Colonic mucosa (tissue), 4 donors: ENCODE data around the gene MED13L. TPM values are rescaled to one million over a fixed set of nuclear protein-coding genes. Genes with fewer than 3 reads are reported as not detected.

ENCODE experiments used
- DNase-seq: peaks from one replicate; pipeline ENCODE4 v3.0.0-alpha.2; 2020
- H3K27ac ChIP-seq: fragments of 200-600 bp; one replicate; pipeline ENCODE4 v1.8.0; 2021
- H3K27me3 ChIP-seq: fragments of 200-600 bp; one replicate; pipeline ENCODE4 v1.8.0; 2021
- H3K36me3 ChIP-seq: fragments of 200-600 bp; one replicate; pipeline ENCODE4 v1.8.0; 2021
- H3K4me1 ChIP-seq: fragments of 200-600 bp; one replicate; pipeline ENCODE4 v1.8.0; 2021; ENCODE audit warnings: mild to moderate bottlenecking
- H3K4me3 ChIP-seq: fragments of 200-600 bp; one replicate; pipeline ENCODE4 v1.8.0; 2021
- H3K9ac ChIP-seq, 2 donors: one replicate each; pipeline ENCODE4 v1.7.0; 2013; ENCODE audit warnings: control low read depth in 2 of 2, low read depth in 2 of 2, low read length in 2 of 2
- H3K9me3 ChIP-seq: fragments of 200-600 bp; one replicate; pipeline ENCODE4 v1.8.0; 2021
- intact Hi-C: fragments of 100-400 bp; cut with DNase I; formaldehyde crosslinking; loops from one replicate; pipeline ENCODE4 v1.14.1; 2022
- total RNA-seq, 2 donors: library from RNA; stranded (reverse); fragmentation: NEBNext Ultra II Directional in 1 of 2; extraction: Animal tissue kit (Norgen Biotek cat#: 25700) in 1 of 2; gene quantifications; one replicate each; pipeline ENCODE4 v1.2.1, GENCODE V29; 2021
- TF ChIP-seq, protein P1 (sequence below): fragments of 200-600 bp; IDR thresholded peaks from one replicate; pipeline ENCODE4 v1.8.0; 2022; ENCODE audit warnings: antibody characterized with exemption, mild to moderate bottlenecking
- donor health status: healthy.
- donor health status: DM: no; HTN: no; CAD: no.
- donor health status: DM: no; HTN: no; CAD: no.

Gene MED13L
- total RNA-seq, 2 donors from 2014 or later, result 73.8 to 92.6 TPM

DNA sequence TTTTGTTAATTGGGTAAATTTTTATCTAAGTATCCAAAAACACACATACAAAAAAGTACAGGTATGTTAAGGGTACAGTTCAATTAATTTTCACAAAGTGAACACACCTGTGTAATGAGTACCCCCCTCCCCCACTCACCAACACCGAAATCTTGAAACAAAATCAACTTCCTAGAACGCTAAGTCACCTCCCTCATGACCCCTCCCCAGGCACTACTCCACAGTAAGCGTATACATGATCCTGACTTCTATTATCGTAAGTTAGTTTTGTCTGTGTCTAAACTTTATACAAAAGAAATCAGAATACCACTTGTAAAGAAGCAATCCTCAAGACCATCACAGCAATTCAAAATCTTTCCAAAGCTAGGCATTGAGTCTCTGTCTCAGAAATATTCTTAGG lies 100.5 kb downstream of the MED13L start:
- H3K27ac ChIP-seq, result no peak overlapping the region
- no peak overlapping the region for H3K9ac ChIP-seq
- H3K9me3 ChIP-seq, result no peaks in the 10 kb centered on the region
- H3K4me1 ChIP-seq, result no peaks in the 10 kb centered on the region
- TF ChIP-seq, protein P1, sequence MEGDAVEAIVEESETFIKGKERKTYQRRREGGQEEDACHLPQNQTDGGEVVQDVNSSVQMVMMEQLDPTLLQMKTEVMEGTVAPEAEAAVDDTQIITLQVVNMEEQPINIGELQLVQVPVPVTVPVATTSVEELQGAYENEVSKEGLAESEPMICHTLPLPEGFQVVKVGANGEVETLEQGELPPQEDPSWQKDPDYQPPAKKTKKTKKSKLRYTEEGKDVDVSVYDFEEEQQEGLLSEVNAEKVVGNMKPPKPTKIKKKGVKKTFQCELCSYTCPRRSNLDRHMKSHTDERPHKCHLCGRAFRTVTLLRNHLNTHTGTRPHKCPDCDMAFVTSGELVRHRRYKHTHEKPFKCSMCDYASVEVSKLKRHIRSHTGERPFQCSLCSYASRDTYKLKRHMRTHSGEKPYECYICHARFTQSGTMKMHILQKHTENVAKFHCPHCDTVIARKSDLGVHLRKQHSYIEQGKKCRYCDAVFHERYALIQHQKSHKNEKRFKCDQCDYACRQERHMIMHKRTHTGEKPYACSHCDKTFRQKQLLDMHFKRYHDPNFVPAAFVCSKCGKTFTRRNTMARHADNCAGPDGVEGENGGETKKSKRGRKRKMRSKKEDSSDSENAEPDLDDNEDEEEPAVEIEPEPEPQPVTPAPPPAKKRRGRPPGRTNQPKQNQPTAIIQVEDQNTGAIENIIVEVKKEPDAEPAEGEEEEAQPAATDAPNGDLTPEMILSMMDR, result no peak
- no peak overlapping the region for H3K4me3 ChIP-seq
- H3K36me3 ChIP-seq, result no peaks in the 10 kb centered on the region
- no peaks in the 10 kb centered on the region for H3K27me3 ChIP-seq
- no peak for DNase-seq
- intact Hi-C loops, result no loop called here

DNA sequence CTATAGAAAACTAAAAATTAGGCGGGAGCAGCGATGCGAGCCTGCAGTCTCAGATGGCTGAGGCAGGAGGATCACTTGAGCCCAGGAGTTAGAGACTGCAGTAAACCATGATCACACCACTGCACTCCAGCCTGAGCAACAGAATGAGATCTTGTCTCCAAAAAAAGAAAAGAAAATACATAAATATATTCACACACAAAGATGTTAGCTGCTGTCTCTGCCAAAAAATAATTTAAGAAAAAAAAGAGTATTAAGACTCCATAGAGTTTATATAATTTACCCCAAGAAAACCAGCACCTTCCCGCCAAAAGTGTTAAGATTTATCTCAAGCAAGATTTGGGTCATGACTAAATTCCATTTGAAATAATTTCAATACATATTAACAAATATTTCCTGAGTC lies 102.6 kb downstream of the MED13L start:
- no peak for DNase-seq
- TF ChIP-seq, protein P1, result no peak
- Histone ChIP-seq H3K9ac (no peak overlapping the region), H3K27me3 (no peaks in the 10 kb centered on the region), H3K27ac (no peak overlapping the region), H3K9me3 (no peaks in the 10 kb centered on the region), H3K4me1 (no peaks in the 10 kb centered on the region), H3K36me3 (no peaks in the 10 kb centered on the region), H3K4me3 (no peak overlapping the region)
- intact Hi-C loops, result no loop called here

DNA sequence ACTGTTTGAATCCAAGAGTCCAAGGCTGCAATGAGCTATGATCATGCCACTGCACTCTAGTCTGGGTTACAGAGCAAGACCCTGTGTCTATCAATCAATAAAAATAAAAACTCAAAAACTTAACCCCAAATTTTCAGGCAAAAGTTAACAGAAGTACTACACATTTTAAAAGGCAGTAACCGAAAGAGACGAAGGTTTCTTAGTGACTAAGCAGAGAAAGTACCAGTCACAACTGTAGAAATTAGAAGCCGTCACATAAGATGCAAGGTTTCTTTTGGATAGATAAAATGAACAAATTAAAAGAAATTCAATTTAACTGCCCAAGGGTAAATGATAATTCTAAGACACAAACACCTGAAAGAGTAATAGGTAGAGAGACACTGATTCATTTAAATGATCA lies 103.5 kb downstream of the MED13L start:
- H3K27me3 ChIP-seq, result no peaks in the 10 kb centered on the region
- H3K4me3 ChIP-seq, result no peak overlapping the region
- H3K9ac ChIP-seq, result no peak overlapping the region
- intact Hi-C loops, result no loop called here
- no peak overlapping the region for H3K27ac ChIP-seq
- no peaks in the 10 kb centered on the region for H3K36me3 ChIP-seq
- TF ChIP-seq, protein P1, result no peak
- no peaks in the 10 kb centered on the region for H3K4me1 ChIP-seq
- DNase-seq, result no peak
- H3K9me3 ChIP-seq, result no peaks in the 10 kb centered on the region

DNA sequence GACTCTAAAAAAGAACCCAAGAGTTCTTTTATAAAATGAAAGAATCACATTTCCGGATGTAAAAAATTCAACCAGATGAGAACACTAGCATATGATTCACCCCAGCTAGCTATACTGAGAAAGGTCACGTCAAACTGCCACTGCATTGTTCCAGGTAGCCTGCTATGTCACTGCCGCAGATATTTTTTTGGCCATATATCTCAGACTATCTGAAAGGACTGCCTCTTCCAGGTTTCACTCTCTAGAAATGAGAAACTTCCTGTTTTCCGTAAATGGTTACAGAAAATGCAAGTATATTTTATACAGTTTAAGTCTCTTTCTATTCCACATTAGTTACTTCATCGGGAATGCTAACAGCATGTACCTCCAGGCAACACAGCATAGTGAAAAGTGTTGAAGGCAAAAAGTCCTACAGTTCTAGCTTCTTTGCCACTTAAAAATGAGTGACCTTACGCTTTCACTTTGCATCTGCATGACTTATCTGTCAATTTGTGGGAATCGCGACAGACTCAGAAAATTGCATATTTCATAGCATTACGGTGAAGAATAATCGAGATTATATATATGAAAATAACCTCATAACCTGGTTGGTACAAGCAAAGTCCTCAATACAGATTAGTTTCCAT lies 105.2 kb downstream of the MED13L start:
- H3K27me3 ChIP-seq, result no peaks in the 10 kb centered on the region
- H3K4me3 ChIP-seq, result no peak overlapping the region
- no peaks in the 10 kb centered on the region for H3K36me3 ChIP-seq
- no peak overlapping the region for H3K27ac ChIP-seq
- no peak for DNase-seq
- no peak overlapping the region for H3K9ac ChIP-seq
- H3K9me3 ChIP-seq, result no peaks in the 10 kb centered on the region
- intact Hi-C loops, result no loop called here
- H3K4me1 ChIP-seq, result no peaks in the 10 kb centered on the region
- TF ChIP-seq, protein P1, result no peak

DNA sequence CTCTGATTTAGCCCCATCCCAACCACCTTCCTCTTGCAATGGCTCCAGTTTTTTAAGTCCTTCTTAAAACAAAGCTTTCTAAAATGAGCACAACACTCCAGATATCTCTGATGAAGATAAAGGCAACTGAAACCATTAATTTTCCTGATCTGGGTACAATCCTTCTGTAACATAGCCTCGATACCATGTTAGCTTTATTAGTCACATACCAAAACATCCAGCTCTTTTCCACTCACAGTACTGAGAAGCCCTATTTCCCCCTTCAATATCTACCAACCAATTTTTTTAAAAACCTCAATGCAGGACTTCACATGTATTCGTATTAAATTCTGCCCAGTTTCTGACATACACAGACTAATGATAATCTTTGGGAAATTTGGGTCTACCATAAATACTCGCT lies 105.9 kb downstream of the MED13L start:
- DNase-seq, result no peak
- Histone ChIP-seq H3K36me3 (no peaks in the 10 kb centered on the region), H3K27me3 (no peaks in the 10 kb centered on the region), H3K4me3 (no peak overlapping the region), H3K27ac (no peak overlapping the region), H3K9ac (no peak overlapping the region), H3K4me1 (no peaks in the 10 kb centered on the region), H3K9me3 (no peaks in the 10 kb centered on the region)
- intact Hi-C loops, result no loop called here
- TF ChIP-seq, protein P1, result no peak
